Measurements from ENCODE around the gene MAPKBP1.

- no peak for TF ChIP-seq YY1 (IDR thresholded peaks at IDR 0.05; ENCODE audit: insufficient read depth, insufficient read length)
- no peak for TF ChIP-seq SUZ12 (IDR thresholded peaks at IDR 0.05; ENCODE audit: extremely low read depth, insufficient read depth, insufficient read length)
Observed at GRCh38 chr15:41777421-41777973, 3.2 kb downstream of the MAPKBP1 start.

Measured in NT2/D1 (cell line).